ENCODE data around the gene RAB29. TPM values are rescaled to one million over a fixed set of nuclear protein-coding genes. Genes with fewer than 3 reads are reported as not detected.

RAB29 gene
- polyA plus RNA-seq, 3 donors = 23.2 to 32.2 (median 31.5) TPM

GRCh38 chr1:205739348-205740160 is 35.7 kb downstream of the RAB29 start:
- no peak overlapping the region for H3K4me3 Mint-ChIP-seq
- no peak for DNase-seq
- WGBS (ENCODE audit: insufficient coverage) = 100% methylated on average over 1 of the region's 5 CpGs
- Histone ChIP-seq H3K9ac (ENCODE audit: insufficient read depth, low read length, poor library complexity, severe bottlenecking) (no peak overlapping the region), H3K36me3 (replicated peaks in 1 of 2; ENCODE audit: control insufficient read depth in 1 of 2, insufficient read depth in 2 of 2, low read length in 2 of 2) (peaks cover 0 to 4% of the 10 kb centered on the region in 2 donors), H3K9me3 (replicated peaks in 1 of 2; ENCODE audit: control insufficient read depth in 1 of 2, insufficient read depth in 1 of 2, low read length in 2 of 2) (no peaks in the 10 kb centered on the region), H3K27me3 (ENCODE audit: control insufficient read depth in 2 of 2, insufficient read depth in 2 of 2, low read length in 2 of 2) (no peaks in the 10 kb centered on the region), H3K79me2 (ENCODE audit: insufficient read depth, low read length) (peaks cover 100% of the 10 kb centered on the region), H3K4me2 (replicated peaks; ENCODE audit: extremely low read depth, low read length, poor library complexity, severe bottlenecking) (no peak overlapping the region), H3K4me3 (replicated peaks in 1 of 3; ENCODE audit: low read depth in 2 of 3, low read length in 3 of 3) (no peak overlapping the region), H3K27ac (ENCODE audit: low read depth in 1 of 2, low read length in 2 of 2) (peak overlapping the region in 1 of 2 donors; percentile 25), H3K4me1 (ENCODE audit: control insufficient read depth in 1 of 2, insufficient read depth in 2 of 2, low read length in 2 of 2) (no peaks in the 10 kb centered on the region), H2AFZ (ENCODE audit: insufficient read depth, low read depth, low read length, poor library complexity, severe bottlenecking) (no peak overlapping the region), H4K20me1 (ENCODE audit: insufficient read depth, low read length) (peaks cover 50% of the 10 kb centered on the region)
- H3K36me3 Mint-ChIP-seq = peaks cover 5 to 22% of the 10 kb centered on the region in 2 donors
- H3K4me1 Mint-ChIP-seq = peaks cover 19% of the 10 kb centered on the region
- no peaks in the 10 kb centered on the region for H3K9me3 Mint-ChIP-seq
- no peaks in the 10 kb centered on the region for H3K27me3 Mint-ChIP-seq (ENCODE audit: low read depth in 3 of 3)
- intact Hi-C loops (cut with micrococcal nuclease) = no loop called here
- no peak for TF ChIP-seq CTCF (IDR thresholded peaks at IDR 0.05)
- peak overlapping the region in 2 of 7 donors; percentile 46 to 58 for H3K27ac Mint-ChIP-seq

GRCh38 chr1:205735218-205735617 is 40.1 kb downstream of the RAB29 start:
- H3K27me3 Mint-ChIP-seq (ENCODE audit: low read depth in 3 of 3) = no peaks in the 10 kb centered on the region
- peaks cover 24% of the 10 kb centered on the region for H4K20me1 ChIP-seq (ENCODE audit: insufficient read depth, low read length)

More at GRCh38 chr1:205735218-205735617, 40.1 kb downstream of the RAB29 start:
- DNase-seq = no peak
- Histone ChIP-seq H3K27ac (ENCODE audit: low read depth in 1 of 2, low read length in 2 of 2) (peak overlapping the region in 1 of 2 donors; percentile 30), H3K4me1 (ENCODE audit: control insufficient read depth in 1 of 2, insufficient read depth in 2 of 2, low read length in 2 of 2) (no peaks in the 10 kb centered on the region), H3K79me2 (ENCODE audit: insufficient read depth, low read length) (peaks cover 99% of the 10 kb centered on the region), H3K27me3 (ENCODE audit: control insufficient read depth in 2 of 2, insufficient read depth in 2 of 2, low read length in 2 of 2) (no peaks in the 10 kb centered on the region), H2AFZ (ENCODE audit: insufficient read depth, low read depth, low read length, poor library complexity, severe bottlenecking) (no peak overlapping the region), H3K9me3 (replicated peaks in 1 of 2; ENCODE audit: control insufficient read depth in 1 of 2, insufficient read depth in 1 of 2, low read length in 2 of 2) (no peaks in the 10 kb centered on the region), H3K4me3 (replicated peaks in 1 of 3; ENCODE audit: low read depth in 2 of 3, low read length in 3 of 3) (no peak overlapping the region), H3K36me3 (replicated peaks in 1 of 2; ENCODE audit: control insufficient read depth in 1 of 2, insufficient read depth in 2 of 2, low read length in 2 of 2) (peaks cover 5 to 6% of the 10 kb centered on the region in 2 donors), H3K4me2 (replicated peaks; ENCODE audit: extremely low read depth, low read length, poor library complexity, severe bottlenecking) (no peak overlapping the region), H3K9ac (ENCODE audit: insufficient read depth, low read length, poor library complexity, severe bottlenecking) (no peak overlapping the region)
- peaks cover 7% of the 10 kb centered on the region for H3K4me1 Mint-ChIP-seq
- no peak for TF ChIP-seq CTCF (IDR thresholded peaks at IDR 0.05)
- H3K9me3 Mint-ChIP-seq = no peaks in the 10 kb centered on the region
- H3K27ac Mint-ChIP-seq = peak overlapping the region in 1 of 7 donors; percentile 17
- WGBS (ENCODE audit: insufficient coverage) = no CpG with 5 or more reads among the region's 1 CpG
- no peak overlapping the region for H3K4me3 Mint-ChIP-seq
- H3K36me3 Mint-ChIP-seq = peaks cover 10 to 36% of the 10 kb centered on the region in 2 donors
- intact Hi-C loops (cut with micrococcal nuclease) = no loop called here

All from CD14-positive monocyte (primary cell).